Left ventricle myocardium inferior (tissue), 1 donor: ENCODE results near the gene LAMC3. TPM values are rescaled to one million over a fixed set of nuclear protein-coding genes. Genes with fewer than 3 reads are reported as not detected.

ENCODE experiments used
- DNase-seq: peaks from one replicate; pipeline ENCODE4 v3.0.0-alpha.2; 2020
- H3K27ac ChIP-seq: fragments of 200-600 bp; replicated peaks from 2 replicates; pipeline ENCODE4 v1.8.0; 2021
- H3K27me3 ChIP-seq: fragments of 200-600 bp; 2 replicates; pipeline ENCODE4 v1.8.0; 2021; ENCODE audit warnings: low read depth
- H3K36me3 ChIP-seq: fragments of 200-600 bp; 2 replicates; pipeline ENCODE4 v1.8.0; 2021
- H3K4me1 ChIP-seq: fragments of 200-600 bp; 2 replicates; pipeline ENCODE4 v1.8.0; 2021
- H3K4me3 ChIP-seq: fragments of 200-600 bp; 2 replicates; pipeline ENCODE4 v1.8.0; 2021; ENCODE audit warnings: mild to moderate bottlenecking, moderate library complexity
- H3K9me3 ChIP-seq: fragments of 200-600 bp; replicated peaks from 2 replicates; pipeline ENCODE4 v1.8.0; 2021
- intact Hi-C: fragments of 100-400 bp; cut with micrococcal nuclease; formaldehyde crosslinking; loops from one replicate; pipeline ENCODE4 v1.11.0; 2022
- total RNA-seq: library from RNA; stranded (reverse); fragmentation: NEBNext Ultra II Directional; extraction: Animal tissue kit (Norgen Biotek cat#: 25700); gene quantifications from one replicate; pipeline ENCODE4 v1.2.1, GENCODE V29; 2021
- TF ChIP-seq, protein P1 (sequence below): fragments of 200-600 bp; IDR thresholded peaks from 2 replicates; pipeline ENCODE4 v1.8.0; 2021; ENCODE audit warnings: antibody characterized with exemption, mild to moderate bottlenecking, borderline replicate concordance
- donor health status: DM: no; HTN: yes; CAD: no; lungs with severe emphysema.

The LAMC3 gene
- total RNA-seq, 1 donor from 2014 or later = 0.66 TPM

DNA sequence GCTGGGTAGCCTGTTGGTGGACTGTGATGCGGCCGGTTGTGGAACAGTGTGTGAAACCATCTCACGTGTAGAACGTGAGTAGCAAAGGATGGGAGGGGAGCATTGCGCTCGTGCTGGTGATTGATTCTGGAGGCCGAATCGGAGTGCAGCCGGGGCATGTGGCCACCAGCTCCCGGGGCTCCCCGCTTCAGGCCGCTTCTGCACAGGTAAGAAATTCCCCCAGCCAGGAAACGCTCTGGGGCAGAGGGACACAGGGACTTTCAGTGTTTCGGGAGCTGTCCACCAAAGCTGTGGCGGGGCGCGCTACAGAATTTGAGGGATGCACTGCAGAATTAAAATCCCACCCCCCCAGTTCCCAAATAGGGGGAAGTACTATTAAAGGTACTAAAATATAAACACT, 41.9 kb downstream of the LAMC3 start:
- H3K27me3 ChIP-seq = peaks cover 15% of the 10 kb centered on the region
- TF ChIP-seq, protein P1, sequence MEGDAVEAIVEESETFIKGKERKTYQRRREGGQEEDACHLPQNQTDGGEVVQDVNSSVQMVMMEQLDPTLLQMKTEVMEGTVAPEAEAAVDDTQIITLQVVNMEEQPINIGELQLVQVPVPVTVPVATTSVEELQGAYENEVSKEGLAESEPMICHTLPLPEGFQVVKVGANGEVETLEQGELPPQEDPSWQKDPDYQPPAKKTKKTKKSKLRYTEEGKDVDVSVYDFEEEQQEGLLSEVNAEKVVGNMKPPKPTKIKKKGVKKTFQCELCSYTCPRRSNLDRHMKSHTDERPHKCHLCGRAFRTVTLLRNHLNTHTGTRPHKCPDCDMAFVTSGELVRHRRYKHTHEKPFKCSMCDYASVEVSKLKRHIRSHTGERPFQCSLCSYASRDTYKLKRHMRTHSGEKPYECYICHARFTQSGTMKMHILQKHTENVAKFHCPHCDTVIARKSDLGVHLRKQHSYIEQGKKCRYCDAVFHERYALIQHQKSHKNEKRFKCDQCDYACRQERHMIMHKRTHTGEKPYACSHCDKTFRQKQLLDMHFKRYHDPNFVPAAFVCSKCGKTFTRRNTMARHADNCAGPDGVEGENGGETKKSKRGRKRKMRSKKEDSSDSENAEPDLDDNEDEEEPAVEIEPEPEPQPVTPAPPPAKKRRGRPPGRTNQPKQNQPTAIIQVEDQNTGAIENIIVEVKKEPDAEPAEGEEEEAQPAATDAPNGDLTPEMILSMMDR = no peak
- H3K9me3 ChIP-seq = no peaks in the 10 kb centered on the region
- H3K27ac ChIP-seq = no peak overlapping the region
- H3K4me1 ChIP-seq = no peaks in the 10 kb centered on the region
- H3K4me3 ChIP-seq = no peak overlapping the region
- intact Hi-C loops = no loop called here
- DNase-seq = no peak
- no peaks in the 10 kb centered on the region for H3K36me3 ChIP-seq

DNA sequence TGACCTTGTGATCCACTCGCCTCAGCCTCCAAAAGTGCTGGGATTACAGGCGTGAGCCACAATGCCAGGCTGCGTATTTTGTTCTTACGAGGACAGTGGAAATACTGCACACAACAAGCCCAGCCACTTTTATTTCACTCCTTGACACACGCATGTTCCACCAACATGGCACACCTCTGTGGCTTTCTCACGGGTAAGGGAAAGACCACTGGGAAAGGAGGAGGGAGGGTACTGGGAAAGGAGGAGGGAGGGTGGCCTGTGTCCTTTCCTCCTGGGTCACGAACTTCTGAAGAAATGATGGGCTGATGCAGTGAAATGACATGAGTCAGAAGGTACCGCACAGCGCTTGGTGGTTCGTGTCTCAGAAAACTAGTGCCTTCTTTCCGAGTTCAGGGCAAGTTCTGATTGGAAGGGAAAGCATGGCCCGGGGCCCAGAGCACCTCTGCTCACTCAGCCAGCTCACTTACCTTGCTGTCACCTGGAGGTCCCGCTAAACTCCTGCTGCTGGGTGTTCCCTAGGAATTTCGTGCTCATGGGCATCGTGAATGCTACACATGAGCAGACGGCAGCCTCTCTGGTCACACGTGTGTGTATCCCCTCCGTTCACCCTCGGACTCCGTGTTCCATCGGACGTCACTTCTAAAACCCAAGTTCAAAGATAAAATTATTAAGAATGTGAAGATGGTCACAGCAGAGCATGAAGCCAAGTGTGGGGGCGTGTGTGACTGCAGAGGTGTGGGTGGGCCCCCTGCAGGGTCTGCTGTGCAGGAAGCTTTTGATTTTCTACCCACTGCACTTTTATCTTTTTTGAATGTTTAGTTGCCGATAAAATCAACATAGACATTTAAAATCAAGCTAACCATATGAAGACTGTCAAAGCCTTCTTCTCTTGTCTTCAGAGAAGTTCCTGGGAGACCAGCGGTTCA, 42.9 kb downstream of the LAMC3 start:
- Histone ChIP-seq H3K36me3 (no peaks in the 10 kb centered on the region), H3K4me3 (no peak overlapping the region), H3K4me1 (no peaks in the 10 kb centered on the region), H3K27me3 (peaks cover 15% of the 10 kb centered on the region), H3K9me3 (no peaks in the 10 kb centered on the region), H3K27ac (no peak overlapping the region)
- intact Hi-C loops = no loop called here
- DNase-seq = no peak
- TF ChIP-seq, protein P1 = no peak

DNA sequence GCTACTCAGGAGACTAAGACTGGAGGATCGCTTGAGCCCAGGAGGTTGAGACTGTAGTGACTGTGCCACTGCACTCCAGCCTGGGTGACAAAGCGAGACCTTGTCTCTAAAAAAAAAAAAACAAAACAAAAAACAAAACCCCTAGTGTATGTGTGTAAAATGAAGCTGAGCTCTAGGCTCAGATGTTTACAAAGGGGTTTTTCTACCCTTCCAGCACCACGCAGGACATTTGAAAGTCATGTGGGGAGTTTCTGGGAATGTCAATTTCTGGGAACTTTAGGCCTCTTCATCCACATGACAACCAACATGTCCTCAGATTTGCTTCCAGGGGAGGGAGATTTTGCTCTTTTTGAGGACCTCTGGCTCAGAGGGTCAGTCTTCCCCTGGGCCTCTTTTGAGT, 44.9 kb downstream of the LAMC3 start:
- intact Hi-C loops = no loop called here
- Histone ChIP-seq H3K36me3 (no peaks in the 10 kb centered on the region), H3K27ac (no peak overlapping the region), H3K4me1 (no peaks in the 10 kb centered on the region), H3K27me3 (peaks cover 12% of the 10 kb centered on the region), H3K9me3 (no peaks in the 10 kb centered on the region), H3K4me3 (no peak overlapping the region)
- TF ChIP-seq, protein P1 = no peak
- no peak for DNase-seq

DNA sequence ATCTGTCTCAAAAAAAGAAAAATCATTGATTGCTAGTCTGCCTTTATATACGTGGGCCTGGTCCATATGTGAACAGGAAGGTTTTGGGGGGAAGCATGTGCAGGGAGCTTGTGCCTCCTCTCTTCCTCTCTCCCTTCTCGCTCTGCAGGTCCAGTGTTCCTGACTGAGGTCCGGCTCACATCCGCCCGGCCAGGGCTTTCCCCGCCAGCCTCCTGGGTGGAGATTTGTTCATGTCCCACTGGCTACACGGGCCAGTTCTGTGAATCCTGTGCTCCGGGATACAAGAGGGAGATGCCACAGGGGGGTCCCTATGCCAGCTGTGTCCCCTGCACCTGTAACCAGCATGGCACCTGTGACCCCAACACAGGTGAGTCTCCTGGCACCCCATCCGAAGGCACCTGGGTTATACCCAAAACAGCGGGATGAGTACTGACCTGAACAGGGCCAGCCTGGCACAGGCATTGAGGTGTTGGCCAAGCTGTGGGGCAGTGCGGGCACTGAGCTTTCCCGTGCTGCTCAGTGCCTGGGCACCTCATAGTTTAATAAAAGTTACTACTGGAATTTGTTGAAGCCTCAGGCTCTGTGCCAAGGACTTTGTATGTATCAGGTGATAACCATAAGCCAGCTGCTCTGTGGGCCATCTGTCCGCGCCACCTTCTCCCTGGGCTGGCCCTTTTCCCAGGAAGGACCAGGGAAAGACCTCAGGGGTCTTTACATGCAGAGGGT, 48.0 kb downstream of the LAMC3 start:
- TF ChIP-seq, protein P1 = no peak
- Histone ChIP-seq H3K36me3 (no peaks in the 10 kb centered on the region), H3K9me3 (no peaks in the 10 kb centered on the region), H3K4me3 (no peak overlapping the region), H3K4me1 (no peaks in the 10 kb centered on the region), H3K27me3 (peaks cover 10% of the 10 kb centered on the region), H3K27ac (peak overlapping the region; percentile 34)
- intact Hi-C loops = no loop called here
- no peak for DNase-seq

DNA sequence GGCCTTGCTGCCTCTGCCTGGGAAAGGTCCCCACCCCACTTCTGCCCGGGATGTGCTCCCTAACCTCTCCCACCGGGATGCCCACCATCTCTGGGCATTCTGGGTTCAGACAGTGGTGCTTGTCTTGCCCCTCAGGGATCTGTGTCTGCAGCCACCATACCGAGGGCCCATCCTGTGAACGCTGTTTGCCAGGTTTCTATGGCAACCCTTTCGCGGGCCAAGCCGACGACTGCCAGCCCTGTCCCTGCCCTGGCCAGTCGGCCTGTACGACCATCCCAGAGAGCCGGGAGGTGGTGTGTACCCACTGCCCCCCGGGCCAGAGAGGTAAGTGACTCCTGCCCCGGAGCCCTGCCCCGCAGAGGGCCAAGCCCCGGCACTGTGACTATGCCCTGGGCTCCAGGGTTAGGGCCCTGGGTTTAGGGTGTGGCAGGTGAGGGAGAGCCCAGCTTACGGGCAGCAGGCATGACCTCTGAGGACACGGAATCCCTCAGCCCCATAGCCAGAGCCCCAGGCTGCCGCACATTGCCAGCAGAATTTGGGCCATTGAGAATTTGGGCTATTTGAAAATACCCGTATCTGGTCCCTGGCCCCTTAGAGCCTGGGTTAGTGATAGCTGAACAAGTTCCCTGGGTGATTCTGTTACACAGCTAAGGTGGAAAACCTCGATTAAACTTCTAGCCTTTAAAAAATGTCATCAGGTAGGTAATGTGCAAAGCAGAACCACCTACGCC, 52.1 kb downstream of the LAMC3 start:
- H3K9me3 ChIP-seq = no peaks in the 10 kb centered on the region
- DNase-seq = no peak
- intact Hi-C loops = no loop called here
- H3K4me3 ChIP-seq = no peak overlapping the region
- H3K27me3 ChIP-seq = no peaks in the 10 kb centered on the region
- H3K36me3 ChIP-seq = no peaks in the 10 kb centered on the region
- no peaks in the 10 kb centered on the region for H3K4me1 ChIP-seq
- no peak overlapping the region for H3K27ac ChIP-seq
- TF ChIP-seq, protein P1 = no peak
